GM18867 (cell line): Measurements from ENCODE around the gene GRID2.

Experiments
- ATAC-seq: cut with Tn5 transposase; IDR thresholded peaks from one replicate; pipeline ENCODE4 v1.9.1; 2021; ENCODE audit warnings: mild to moderate bottlenecking, moderate library complexity; ENCODE audit not compliant: unreplicated experiment

Gene GRID2

GRCh38 chr4:92520563-92520962 is 216.8 kb downstream of the GRID2 start:
- ATAC-seq = no peak

GRCh38 chr4:92521941-92522340 is 218.2 kb downstream of the GRID2 start:
- no peak for ATAC-seq

GRCh38 chr4:92522356-92522755 is 218.6 kb downstream of the GRID2 start:
- no peak for ATAC-seq

GRCh38 chr4:92524131-92524530 is 220.4 kb downstream of the GRID2 start:
- ATAC-seq = no peak

- no peak for ATAC-seq
Observed at GRCh38 chr4:92528541-92528940, 224.8 kb downstream of the GRID2 start.

- ATAC-seq = no peak
Observed at GRCh38 chr4:92529510-92529909, 225.7 kb downstream of the GRID2 start.

- ATAC-seq = no peak
Observed at GRCh38 chr4:92535599-92535998, 231.8 kb downstream of the GRID2 start.

GRCh38 chr4:92551616-92552015 is 247.8 kb downstream of the GRID2 start:
- ATAC-seq = no peak

GRCh38 chr4:92566269-92566668 is 262.5 kb downstream of the GRID2 start:
- ATAC-seq = no peak

- ATAC-seq = no peak
Observed at GRCh38 chr4:92580816-92581215, 277.1 kb downstream of the GRID2 start.

- no peak for ATAC-seq
Observed at GRCh38 chr4:92599044-92599443, 295.3 kb downstream of the GRID2 start.

GRCh38 chr4:92600638-92601037 is 296.9 kb downstream of the GRID2 start:
- ATAC-seq = no peak

GRCh38 chr4:92606227-92606626 is 302.5 kb downstream of the GRID2 start:
- ATAC-seq = no peak

GRCh38 chr4:92615049-92615448 is 311.3 kb downstream of the GRID2 start:
- no peak for ATAC-seq

GRCh38 chr4:92618968-92619367 is 315.2 kb downstream of the GRID2 start:
- no peak for ATAC-seq

GRCh38 chr4:92629302-92629701 is 325.5 kb downstream of the GRID2 start:
- ATAC-seq = no peak

GRCh38 chr4:92634882-92635281 is 331.1 kb downstream of the GRID2 start:
- ATAC-seq = no peak

- ATAC-seq = no peak
Observed at GRCh38 chr4:92636038-92636806, 332.5 kb downstream of the GRID2 start.

GRCh38 chr4:92641409-92641808 is 337.6 kb downstream of the GRID2 start:
- ATAC-seq = no peak

GRCh38 chr4:92646826-92647225 is 343.1 kb downstream of the GRID2 start:
- ATAC-seq = no peak

GRCh38 chr4:92651536-92651935 is 347.8 kb downstream of the GRID2 start:
- no peak for ATAC-seq

GRCh38 chr4:92654084-92654483 is 350.3 kb downstream of the GRID2 start:
- ATAC-seq = no peak

- ATAC-seq = no peak
Observed at GRCh38 chr4:92657695-92658094, 353.9 kb downstream of the GRID2 start.
